WTC11 (cell line): Measurements from ENCODE around the gene GLIPR2. TPM values are rescaled to one million over a fixed set of nuclear protein-coding genes. Genes with fewer than 3 reads are reported as not detected.

Experiments
- ATAC-seq: fragments of 200-7000 bp; cut with Tn5 transposase; 2 replicates; pipeline ENCODE4 v1.10.0; 2021; ENCODE audit warnings: mild to moderate bottlenecking, moderate library complexity
- CTCF ChIA-PET: fragments of 300-600 bp; sonication (Branson Sonifier 250); formaldehyde crosslinking; loops from one replicate; lab custom pipeline; 2021; ENCODE audit warnings: antibody characterized with exemption; lab: Charles Lee
- POLR2A ChIA-PET: fragments of 350-600 bp; sonication (Branson Sonifier 250); formaldehyde crosslinking; loops from one replicate; lab custom pipeline; 2021; ENCODE audit warnings: antibody characterized with exemption; lab: Charles Lee
- DNase-seq: peaks from one replicate; pipeline ENCODE4 v3.0.0; 2021; ENCODE audit warnings: low spot score
- H3K27ac Mint-ChIP-seq: 2 replicates; pipeline ENCODE4 v1.8.0; 2021; ENCODE audit warnings: mixed read lengths
- H3K27me3 Mint-ChIP-seq: 2 replicates; pipeline ENCODE4 v1.8.0; 2021; ENCODE audit warnings: low read depth, mild to moderate bottlenecking, moderate library complexity, mixed read lengths
- H3K36me3 Mint-ChIP-seq: 2 replicates; pipeline ENCODE4 v1.8.0; 2021; ENCODE audit warnings: mixed read lengths
- H3K4me1 Mint-ChIP-seq: 2 replicates; pipeline ENCODE4 v1.8.0; 2022; ENCODE audit warnings: mixed read lengths
- H3K4me3 Mint-ChIP-seq: 2 replicates; pipeline ENCODE4 v1.8.0; 2021; ENCODE audit warnings: mild to moderate bottlenecking, moderate library complexity, mixed read lengths
- H3K9me3 Mint-ChIP-seq: 2 replicates; pipeline ENCODE4 v1.8.0; 2021; ENCODE audit warnings: mixed read lengths
- ARID4B ChIP-seq: sonication (generic); formaldehyde crosslinking; IDR thresholded peaks from 2 replicates; pipeline ENCODE4 v1.8.0; 2023; ENCODE audit warnings: missing genetic modification reagents, mild to moderate bottlenecking, borderline replicate concordance
- ATF6 ChIP-seq: sonication (generic); formaldehyde crosslinking; IDR thresholded peaks from 2 replicates; pipeline ENCODE4 v1.8.1; 2023; ENCODE audit warnings: mild to moderate bottlenecking, missing genetic modification reagents
- EMX1 ChIP-seq: fragments of 250-450 bp; sonication (Bioruptor Pico); IDR thresholded peaks from 2 replicates; pipeline ENCODE4 v1.8.0; 2021; ENCODE audit warnings: mild to moderate bottlenecking
- ERG ChIP-seq: fragments of 250-450 bp; sonication (Bioruptor Pico); IDR thresholded peaks from 2 replicates; pipeline ENCODE4 v1.8.0; 2021; ENCODE audit warnings: mild to moderate bottlenecking
- FOXK1 ChIP-seq: sonication (generic); formaldehyde crosslinking; IDR thresholded peaks from 2 replicates; pipeline ENCODE4 v1.8.0; 2022; ENCODE audit warnings: mild to moderate bottlenecking, moderate library complexity, missing genetic modification reagents
- FOXP1 ChIP-seq: sonication (generic); formaldehyde crosslinking; IDR thresholded peaks from 2 replicates; pipeline ENCODE4 v1.8.0; 2022; ENCODE audit warnings: missing genetic modification reagents, mild to moderate bottlenecking, moderate library complexity, borderline replicate concordance
- FOXP4 ChIP-seq: sonication (generic); formaldehyde crosslinking; IDR thresholded peaks from 2 replicates; pipeline ENCODE4 v1.8.0; 2022; ENCODE audit warnings: mild to moderate bottlenecking, missing genetic modification reagents
- NR3C1 ChIP-seq: sonication (generic); formaldehyde crosslinking; conservative IDR thresholded peaks from 2 replicates; pipeline ENCODE4 v1.8.1; 2023; ENCODE audit warnings: low read depth, mild to moderate bottlenecking, missing genetic modification reagents
- PRDM15 ChIP-seq: sonication (generic); formaldehyde crosslinking; IDR thresholded peaks from 2 replicates; pipeline ENCODE4 v1.8.0; 2022; ENCODE audit warnings: missing genetic modification reagents
- SOX15 ChIP-seq: fragments of 250-450 bp; sonication (Bioruptor Pico); IDR thresholded peaks from 2 replicates; pipeline ENCODE4 v1.9.0; 2021; ENCODE audit warnings: mild to moderate bottlenecking
- ZNF281 ChIP-seq: sonication (generic); formaldehyde crosslinking; IDR thresholded peaks from 2 replicates; pipeline ENCODE4 v1.8.0; 2023; ENCODE audit warnings: mild to moderate bottlenecking, missing genetic modification reagents
- total RNA-seq: library from RNA; stranded (reverse); gene quantifications from 3 replicates; pipeline ENCODE4 v1.2.3, GENCODE V29; 2021

GLIPR2 gene
- total RNA-seq, 1 experiment from 2014 or later: 3.7 TPM

GRCh38 chr9:36169708-36170107 is 33.2 kb downstream of the GLIPR2 start:
- DNase-seq: no peak
- ChIA-PET POLR2A (no interaction called here), CTCF (interaction anchor here (1.6 kb wide), 1 partner anchor 67 kb away, joined by 5 read pairs; no protein-coding TSS in a partner anchor)
- Mint-ChIP-seq H3K4me1 (peaks cover 12% of the 10 kb centered on the region), H3K36me3 (no peaks in the 10 kb centered on the region), H3K4me3 (no peak overlapping the region), H3K27ac (no peak overlapping the region), H3K9me3 (no peaks in the 10 kb centered on the region), H3K27me3 (peaks cover 5% of the 10 kb centered on the region)
- ATAC-seq: no peak
- no peak for TF ChIP-seq PRDM15 (CRISPR knock-in tag)
- TF ChIP-seq ERG: no peak
- TF ChIP-seq FOXK1: no peak
- no peak for TF ChIP-seq SOX15 (CRISPR knock-in tag)
- no peak for TF ChIP-seq NR3C1
- TF ChIP-seq ZNF281 (CRISPR knock-in tag): no peak
- TF ChIP-seq ARID4B (CRISPR knock-in tag): no peak
- TF ChIP-seq, all 79 proteins: peak for 0

GRCh38 chr9:36170531-36170930 is 34.0 kb downstream of the GLIPR2 start:
- Mint-ChIP-seq H3K4me1 (peaks cover 4% of the 10 kb centered on the region), H3K4me3 (no peak overlapping the region), H3K9me3 (no peaks in the 10 kb centered on the region), H3K27me3 (peaks cover 3% of the 10 kb centered on the region), H3K27ac (no peak overlapping the region), H3K36me3 (no peaks in the 10 kb centered on the region)
- ChIA-PET POLR2A (no interaction called here), CTCF (interaction anchor here (2.1 kb wide), 1 partner anchor 68 kb away, joined by 9 read pairs; no protein-coding TSS in a partner anchor)
- no peak for ATAC-seq
- DNase-seq: no peak
- TF ChIP-seq ARID4B (CRISPR knock-in tag) (no peak), FOXP1 (CRISPR knock-in tag) (no peak), FOXP4 (CRISPR knock-in tag) (no peak), EMX1 (no peak), ATF6 (no peak)
